OCI-LY7 (cell line): ENCODE data around the gene TFCP2L1. TPM values are rescaled to one million over a fixed set of nuclear protein-coding genes. Genes with fewer than 3 reads are reported as not detected.

Experiments
- BruUV-seq: library from RNA; stranded (reverse); fragments of 400-500 nt; replicated peaks from 2 replicates; lab custom pipeline; 2021; lab: Mats Ljungman, UMichigan
- CTCF ChIA-PET: fragments of 300-600 bp; sonication (Branson Sonifier 250); formaldehyde crosslinking; loops from one replicate; lab custom pipeline; 2022; ENCODE audit warnings: antibody characterized with exemption; ENCODE audit not compliant: unreplicated experiment; lab: Charles Lee
- POLR2A ChIA-PET: fragments of 300-600 bp; sonication (Branson Sonifier 250); formaldehyde crosslinking; loops from one replicate; lab custom pipeline; 2022; ENCODE audit warnings: antibody characterized with exemption; lab: Charles Lee
- DNase-seq: peaks from one replicate; pipeline ENCODE4 v3.0.0-alpha.2; 2015; ENCODE audit warnings: low spot score
- H2AFZ ChIP-seq: fragments of 200-600 bp; sonication (generic), shearing (Covaris generic); 2 replicates; pipeline ENCODE4 v1.6.1; 2014; ENCODE audit warnings: mild to moderate bottlenecking, antibody characterized with exemption, low read length, moderate library complexity
- H3K27ac ChIP-seq: fragments of 200-600 bp; sonication (generic); 2 replicates; pipeline ENCODE4 v1.5.1; 2014; ENCODE audit warnings: mixed run types, low read depth, mild to moderate bottlenecking, moderate library complexity, low read length, inconsistent platforms; ENCODE audit not compliant: poor library complexity, severe bottlenecking
- H3K36me3 ChIP-seq: fragments of 200-600 bp; sonication (generic); 2 replicates; pipeline ENCODE4 v1.6.1; 2014; ENCODE audit warnings: mild to moderate bottlenecking, antibody characterized with exemption, low read length, moderate library complexity, mixed read lengths; ENCODE audit not compliant: insufficient read depth
- H3K4me1 ChIP-seq: fragments of 200-600 bp; sonication (generic); 2 replicates; pipeline ENCODE4 v1.5.1; 2014; ENCODE audit warnings: mild to moderate bottlenecking, low read length; ENCODE audit not compliant: insufficient read depth, poor library complexity, severe bottlenecking
- H3K4me2 ChIP-seq: fragments of 200-600 bp; sonication (generic); 2 replicates; pipeline ENCODE4 v1.6.1; 2014; ENCODE audit warnings: mild to moderate bottlenecking, low read length
- H3K4me3 ChIP-seq: fragments of 200-600 bp; sonication (generic); 2 replicates; pipeline ENCODE4 v1.5.1; 2014; ENCODE audit warnings: mild to moderate bottlenecking, low read depth, low read length; ENCODE audit not compliant: poor library complexity, severe bottlenecking
- H3K79me2 ChIP-seq: fragments of 200-600 bp; sonication (generic); 2 replicates; pipeline ENCODE4 v1.6.1; 2016; ENCODE audit warnings: low read depth, mild to moderate bottlenecking, low read length, moderate library complexity, mixed read lengths; ENCODE audit not compliant: insufficient read depth
- H3K9me2 ChIP-seq: fragments of 200-600 bp; sonication (generic); 2 replicates; pipeline ENCODE4 v1.6.1; 2016; ENCODE audit warnings: mild to moderate bottlenecking, low read length, mixed read lengths; ENCODE audit not compliant: insufficient read depth
- H3K9me3 ChIP-seq: fragments of 200-600 bp; sonication (generic); 2 replicates; pipeline ENCODE4 v1.6.1; 2014; ENCODE audit warnings: mild to moderate bottlenecking, mixed run types, low read length, mixed read lengths
- H4K20me1 ChIP-seq: fragments of 200-600 bp; sonication (generic); 2 replicates; pipeline ENCODE4 v1.6.1; 2014; ENCODE audit warnings: mild to moderate bottlenecking, antibody characterized with exemption, low read length, moderate library complexity, mixed read lengths; ENCODE audit not compliant: insufficient read depth
- EZH2phosphoT487 ChIP-seq: fragments of 200-600 bp; sonication (generic); IDR thresholded peaks from 2 replicates; pipeline ENCODE4 v1.6.1; 2018; ENCODE audit warnings: low read depth, borderline replicate concordance, mild to moderate bottlenecking, mixed run types, antibody characterized with exemption, low read length, moderate library complexity, mixed read lengths
- intact Hi-C: fragments of 100-400 bp; cut with micrococcal nuclease; formaldehyde crosslinking; loops from one replicate; pipeline ENCODE4 v1.10.0; 2022; ENCODE audit not compliant: unreplicated experiment
- total RNA-seq, 2 experiments: library from RNA; depleted of rRNA in 1 of 2; stranded (reverse); fragments of >200 nt in 1 of 2; shearing (Covaris generic) in 1 of 2; gene quantifications; 2 replicates each; pipeline ENCODE4 v1.2.3, GENCODE V29; 2014 to 2022
- TF ChIP-seq, protein P1 (sequence below): fragments of 200-600 bp; sonication (generic); conservative IDR thresholded peaks from 2 replicates; pipeline ENCODE4 v1.5.1; 2014; ENCODE audit warnings: mild to moderate bottlenecking, antibody characterized with exemption, low read length, moderate library complexity, mixed read lengths

Gene TFCP2L1
- total RNA-seq, 2 experiments from 2014 or later: 0.06 to 1.4 TPM

DNA sequence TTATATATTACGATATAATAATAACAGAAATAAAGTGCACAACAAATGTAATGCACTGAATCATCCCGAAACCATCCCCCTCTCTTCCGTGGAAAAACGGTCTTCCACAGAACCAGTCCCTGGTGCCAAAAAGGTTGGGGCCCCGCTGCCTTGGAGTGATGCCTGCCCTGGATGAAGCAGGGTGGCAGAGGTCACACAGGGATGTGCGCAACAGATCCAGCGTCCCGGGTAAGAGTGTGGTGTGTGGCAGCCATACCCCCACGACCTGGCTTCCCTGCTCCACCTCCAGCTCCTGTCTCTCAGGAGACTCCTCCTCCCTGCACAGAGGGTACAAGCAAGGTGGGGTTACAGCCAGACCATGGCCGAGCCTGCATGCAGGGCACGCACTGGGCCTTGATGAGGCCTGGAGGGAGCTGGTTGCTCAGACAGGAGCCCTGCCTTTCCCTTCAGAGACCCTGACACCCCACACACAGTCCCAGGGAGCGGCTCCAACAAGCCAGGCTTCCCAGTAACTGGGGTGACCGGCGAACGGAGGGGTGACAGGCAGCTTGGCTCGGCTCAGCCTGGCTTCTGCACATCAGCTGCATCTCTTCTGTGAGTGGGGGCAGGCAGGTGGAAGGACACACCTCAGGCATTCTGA, 41.1 kb downstream of the TFCP2L1 start:
- CTCF ChIA-PET: no interaction called here

DNA sequence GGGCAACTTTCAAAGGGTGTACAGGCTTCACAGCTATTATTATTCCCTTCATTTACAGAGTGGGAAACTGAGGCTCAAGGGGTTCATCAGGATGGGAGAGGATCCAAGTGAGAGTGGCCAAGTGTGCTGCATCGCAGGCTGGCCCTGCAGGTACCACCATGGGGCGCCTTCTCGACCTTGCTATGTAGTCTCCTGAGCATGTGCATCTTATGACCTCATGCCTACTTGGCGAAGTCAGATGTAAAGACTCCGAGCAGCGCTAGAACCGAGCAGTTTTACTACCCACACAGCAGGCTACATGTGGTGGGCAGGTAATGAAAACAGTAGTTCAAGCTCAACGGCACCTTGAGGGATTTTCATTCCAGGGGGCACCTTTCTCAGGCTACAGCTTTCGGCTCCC, 42.0 kb downstream of the TFCP2L1 start:
- Histone ChIP-seq H3K4me2 (no peak overlapping the region), H3K9me3 (no peaks in the 10 kb centered on the region), H3K27ac (no peak overlapping the region), H3K4me1 (no peaks in the 10 kb centered on the region), H3K9me2 (no peaks in the 10 kb centered on the region), H3K79me2 (no peaks in the 10 kb centered on the region), H3K36me3 (no peaks in the 10 kb centered on the region), H4K20me1 (no peaks in the 10 kb centered on the region), H2AFZ (no peak overlapping the region), H3K4me3 (no peak overlapping the region)
- intact Hi-C loops: no loop called here
- no peak for DNase-seq
- ChIA-PET POLR2A (interaction anchor here (0.6 kb wide), 1 partner anchor 1451 kb away, joined by 3 read pairs; no protein-coding TSS in a partner anchor), CTCF (no interaction called here)
- BruUV-seq: no TSS peak
- TF ChIP-seq, protein P1, sequence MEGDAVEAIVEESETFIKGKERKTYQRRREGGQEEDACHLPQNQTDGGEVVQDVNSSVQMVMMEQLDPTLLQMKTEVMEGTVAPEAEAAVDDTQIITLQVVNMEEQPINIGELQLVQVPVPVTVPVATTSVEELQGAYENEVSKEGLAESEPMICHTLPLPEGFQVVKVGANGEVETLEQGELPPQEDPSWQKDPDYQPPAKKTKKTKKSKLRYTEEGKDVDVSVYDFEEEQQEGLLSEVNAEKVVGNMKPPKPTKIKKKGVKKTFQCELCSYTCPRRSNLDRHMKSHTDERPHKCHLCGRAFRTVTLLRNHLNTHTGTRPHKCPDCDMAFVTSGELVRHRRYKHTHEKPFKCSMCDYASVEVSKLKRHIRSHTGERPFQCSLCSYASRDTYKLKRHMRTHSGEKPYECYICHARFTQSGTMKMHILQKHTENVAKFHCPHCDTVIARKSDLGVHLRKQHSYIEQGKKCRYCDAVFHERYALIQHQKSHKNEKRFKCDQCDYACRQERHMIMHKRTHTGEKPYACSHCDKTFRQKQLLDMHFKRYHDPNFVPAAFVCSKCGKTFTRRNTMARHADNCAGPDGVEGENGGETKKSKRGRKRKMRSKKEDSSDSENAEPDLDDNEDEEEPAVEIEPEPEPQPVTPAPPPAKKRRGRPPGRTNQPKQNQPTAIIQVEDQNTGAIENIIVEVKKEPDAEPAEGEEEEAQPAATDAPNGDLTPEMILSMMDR: no peak
- no peak for TF ChIP-seq EZH2phosphoT487

More for the DNA sequence above, 41.1 kb downstream of the TFCP2L1 start:
- H3K27ac ChIP-seq: no peak overlapping the region
- DNase-seq: no peak
- no peak overlapping the region for H2AFZ ChIP-seq
- no peaks in the 10 kb centered on the region for H3K4me1 ChIP-seq
- no peaks in the 10 kb centered on the region for H3K9me3 ChIP-seq
- intact Hi-C loops: no loop called here
- no peaks in the 10 kb centered on the region for H4K20me1 ChIP-seq
- no peak overlapping the region for H3K4me3 ChIP-seq
- H3K9me2 ChIP-seq: no peaks in the 10 kb centered on the region
- H3K79me2 ChIP-seq: no peaks in the 10 kb centered on the region
- no TSS peak for BruUV-seq
- TF ChIP-seq, protein P1: no peak
- TF ChIP-seq EZH2phosphoT487: no peak
- no peak overlapping the region for H3K4me2 ChIP-seq
- no peaks in the 10 kb centered on the region for H3K36me3 ChIP-seq
- POLR2A ChIA-PET: interaction anchor here (0.6 kb wide), 1 partner anchor 1450 kb away, joined by 3 read pairs; no protein-coding TSS in a partner anchor

DNA sequence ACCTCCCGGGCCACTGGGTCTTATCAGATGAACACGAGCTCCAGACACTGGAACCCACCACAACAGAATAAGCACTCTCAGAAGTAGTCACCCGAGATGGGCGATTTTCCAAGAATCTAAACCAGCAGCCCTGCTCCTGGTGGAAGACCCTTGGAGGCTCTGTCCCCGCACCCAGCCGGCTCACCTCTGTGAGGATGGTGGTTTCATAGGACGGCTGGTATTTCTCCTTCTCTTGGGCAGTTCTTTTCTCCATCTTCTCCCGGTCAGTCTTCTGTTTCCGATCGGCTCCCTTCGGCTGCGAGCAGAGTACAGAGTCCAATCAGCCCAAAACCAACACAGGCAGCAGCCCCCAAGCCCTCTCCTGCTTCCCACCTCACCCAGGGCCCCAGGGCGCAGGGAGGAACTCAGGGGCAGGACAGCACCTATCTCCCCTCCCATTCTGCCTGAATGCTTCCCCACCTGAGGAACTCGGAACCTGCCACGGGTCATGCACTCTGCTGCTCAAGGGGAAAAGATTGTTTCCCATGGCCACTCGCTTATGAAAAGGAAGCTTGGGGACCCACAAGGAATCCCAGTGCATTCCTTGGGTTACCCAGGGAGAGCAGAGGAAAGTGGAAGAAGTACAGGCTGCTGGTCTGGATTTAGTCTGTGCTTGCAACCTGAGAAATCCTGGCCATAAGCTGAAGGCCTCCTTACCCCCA, 42.7 kb downstream of the TFCP2L1 start:
- ChIA-PET POLR2A (no interaction called here), CTCF (no interaction called here)
- no peak for DNase-seq
- no peak overlapping the region for H3K27ac ChIP-seq
- H3K9me3 ChIP-seq: no peaks in the 10 kb centered on the region
- H3K4me1 ChIP-seq: no peaks in the 10 kb centered on the region
- H3K9me2 ChIP-seq: no peaks in the 10 kb centered on the region
- intact Hi-C loops: no loop called here
- no peak for TF ChIP-seq EZH2phosphoT487
- no TSS peak for BruUV-seq
- no peaks in the 10 kb centered on the region for H3K79me2 ChIP-seq
- no peaks in the 10 kb centered on the region for H3K36me3 ChIP-seq
- no peak overlapping the region for H3K4me3 ChIP-seq
- no peaks in the 10 kb centered on the region for H4K20me1 ChIP-seq
- no peak overlapping the region for H2AFZ ChIP-seq
- H3K4me2 ChIP-seq: no peak overlapping the region
